ENCODE data around the gene STK38L.

STK38L gene

GRCh38 chr12:27324530-27324929 lies 80.4 kb downstream of the STK38L start:
- H2AFZ ChIP-seq = no peak overlapping the region
- H3K9ac ChIP-seq = no peak overlapping the region
- H3K4me3 ChIP-seq (ENCODE audit: low read depth, low read length) = no peak overlapping the region
- H3K36me3 ChIP-seq (ENCODE audit: control insufficient read depth, insufficient read depth, low read length) = no peaks in the 10 kb centered on the region
- no peak overlapping the region for H3K4me2 ChIP-seq (ENCODE audit: low read length)
- H3K9me3 ChIP-seq (ENCODE audit: control insufficient read depth, low read length) = no peaks in the 10 kb centered on the region
- H3K79me2 ChIP-seq = no peaks in the 10 kb centered on the region
- H3K27ac ChIP-seq = no peak overlapping the region
- TF ChIP-seq, protein P1, sequence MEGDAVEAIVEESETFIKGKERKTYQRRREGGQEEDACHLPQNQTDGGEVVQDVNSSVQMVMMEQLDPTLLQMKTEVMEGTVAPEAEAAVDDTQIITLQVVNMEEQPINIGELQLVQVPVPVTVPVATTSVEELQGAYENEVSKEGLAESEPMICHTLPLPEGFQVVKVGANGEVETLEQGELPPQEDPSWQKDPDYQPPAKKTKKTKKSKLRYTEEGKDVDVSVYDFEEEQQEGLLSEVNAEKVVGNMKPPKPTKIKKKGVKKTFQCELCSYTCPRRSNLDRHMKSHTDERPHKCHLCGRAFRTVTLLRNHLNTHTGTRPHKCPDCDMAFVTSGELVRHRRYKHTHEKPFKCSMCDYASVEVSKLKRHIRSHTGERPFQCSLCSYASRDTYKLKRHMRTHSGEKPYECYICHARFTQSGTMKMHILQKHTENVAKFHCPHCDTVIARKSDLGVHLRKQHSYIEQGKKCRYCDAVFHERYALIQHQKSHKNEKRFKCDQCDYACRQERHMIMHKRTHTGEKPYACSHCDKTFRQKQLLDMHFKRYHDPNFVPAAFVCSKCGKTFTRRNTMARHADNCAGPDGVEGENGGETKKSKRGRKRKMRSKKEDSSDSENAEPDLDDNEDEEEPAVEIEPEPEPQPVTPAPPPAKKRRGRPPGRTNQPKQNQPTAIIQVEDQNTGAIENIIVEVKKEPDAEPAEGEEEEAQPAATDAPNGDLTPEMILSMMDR (IDR thresholded peaks at IDR 0.05) = no peak
- no peaks in the 10 kb centered on the region for H3K4me1 ChIP-seq
- no peaks in the 10 kb centered on the region for H3K27me3 ChIP-seq (ENCODE audit: control insufficient read depth, insufficient read depth, low read length)

DNA sequence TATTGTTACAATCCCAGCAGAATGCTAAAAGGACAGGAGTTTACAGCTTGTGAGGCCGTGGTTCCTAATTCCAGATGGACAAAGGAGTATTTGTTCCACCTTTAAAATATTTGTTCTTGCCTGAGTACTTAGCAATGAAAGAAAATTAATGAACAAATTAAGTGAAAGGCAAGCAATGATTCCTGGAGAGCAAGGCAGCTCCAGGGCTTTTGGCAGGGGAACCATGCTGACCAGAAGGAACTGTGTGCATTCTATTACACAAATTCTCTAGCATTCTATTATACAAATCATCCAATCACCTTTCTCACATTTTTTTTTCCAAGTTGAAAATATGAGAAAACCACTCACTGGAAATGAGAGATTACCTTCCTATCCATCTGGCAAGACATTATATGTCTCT lies 86.8 kb downstream of the STK38L start:
- TF ChIP-seq, protein P1 (IDR thresholded peaks at IDR 0.05) = no peak
- Histone ChIP-seq H3K4me1 (no peaks in the 10 kb centered on the region), H3K9ac (no peak overlapping the region), H3K9me3 (ENCODE audit: control insufficient read depth, low read length) (no peaks in the 10 kb centered on the region), H3K27me3 (ENCODE audit: control insufficient read depth, insufficient read depth, low read length) (no peaks in the 10 kb centered on the region), H3K36me3 (ENCODE audit: control insufficient read depth, insufficient read depth, low read length) (no peaks in the 10 kb centered on the region), H3K27ac (no peak overlapping the region), H3K4me3 (ENCODE audit: low read depth, low read length) (no peak overlapping the region), H2AFZ (no peak overlapping the region), H3K4me2 (ENCODE audit: low read length) (no peak overlapping the region), H3K79me2 (no peaks in the 10 kb centered on the region)

DNA sequence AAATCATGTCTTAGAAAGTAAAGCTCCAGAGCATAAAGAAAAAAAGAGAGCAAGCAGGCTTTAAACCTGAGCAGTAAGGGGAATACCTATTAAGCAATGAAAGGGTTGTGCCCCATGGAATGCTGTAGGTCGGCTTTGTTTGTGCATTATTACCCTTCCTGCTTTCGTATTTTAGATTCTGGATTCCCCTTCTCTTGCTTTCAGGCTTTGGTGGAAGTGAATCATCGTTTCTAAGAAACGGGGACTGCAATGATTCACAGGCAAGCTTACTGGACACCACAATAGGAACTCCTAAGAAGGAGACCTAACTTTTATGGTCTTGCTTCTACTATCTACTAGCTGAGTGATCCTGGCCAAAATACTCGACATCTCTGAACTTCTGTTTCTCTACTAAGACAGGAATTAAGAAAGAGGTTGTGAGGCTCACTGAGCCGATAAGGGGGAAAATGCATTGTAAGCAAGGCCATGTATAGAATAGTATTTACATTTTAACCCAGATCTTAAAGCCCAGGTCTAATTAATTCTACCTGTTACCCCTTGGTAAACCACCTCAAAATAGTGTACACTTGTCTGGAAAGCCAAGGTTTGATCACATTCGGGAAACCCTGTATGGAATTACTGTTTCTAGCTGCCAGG lies 87.3 kb downstream of the STK38L start:
- no peak overlapping the region for H3K4me3 ChIP-seq (ENCODE audit: low read depth, low read length)
- TF ChIP-seq, protein P1 (IDR thresholded peaks at IDR 0.05) = no peak
- no peaks in the 10 kb centered on the region for H3K9me3 ChIP-seq (ENCODE audit: control insufficient read depth, low read length)
- no peaks in the 10 kb centered on the region for H3K79me2 ChIP-seq
- no peaks in the 10 kb centered on the region for H3K27me3 ChIP-seq (ENCODE audit: control insufficient read depth, insufficient read depth, low read length)
- H3K4me1 ChIP-seq = no peaks in the 10 kb centered on the region
- no peak overlapping the region for H3K27ac ChIP-seq
- H3K36me3 ChIP-seq (ENCODE audit: control insufficient read depth, insufficient read depth, low read length) = no peaks in the 10 kb centered on the region
- no peak overlapping the region for H3K4me2 ChIP-seq (ENCODE audit: low read length)
- no peak overlapping the region for H3K9ac ChIP-seq
- H2AFZ ChIP-seq = peak overlapping the region; percentile 89

DNA sequence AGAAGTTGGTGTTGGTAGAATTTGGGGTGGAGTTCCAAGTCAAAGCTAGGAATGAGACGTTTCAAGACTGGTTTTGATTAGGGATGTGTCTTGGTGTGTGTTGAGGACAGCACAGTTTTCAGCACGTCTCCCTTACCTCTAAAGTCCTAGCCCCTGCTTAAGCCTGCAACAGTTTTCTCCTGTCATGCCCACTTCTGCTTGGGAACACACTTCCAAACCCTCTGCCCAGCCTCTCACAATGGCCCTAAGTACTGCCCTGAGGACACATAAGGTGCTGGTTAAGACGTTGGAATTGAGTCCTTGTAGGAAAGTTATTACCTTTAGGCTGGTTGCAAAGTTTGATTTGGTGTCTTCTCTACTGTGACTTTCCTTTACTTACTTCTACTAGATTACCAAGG lies 87.8 kb downstream of the STK38L start:
- H3K4me2 ChIP-seq (ENCODE audit: low read length) = no peak overlapping the region
- no peak overlapping the region for H3K4me3 ChIP-seq (ENCODE audit: low read depth, low read length)
- no peaks in the 10 kb centered on the region for H3K79me2 ChIP-seq
- no peak overlapping the region for H3K27ac ChIP-seq
- H3K36me3 ChIP-seq (ENCODE audit: control insufficient read depth, insufficient read depth, low read length) = no peaks in the 10 kb centered on the region
- TF ChIP-seq, protein P1 (IDR thresholded peaks at IDR 0.05) = no peak
- peak overlapping the region; percentile 89 for H2AFZ ChIP-seq
- H3K27me3 ChIP-seq (ENCODE audit: control insufficient read depth, insufficient read depth, low read length) = no peaks in the 10 kb centered on the region
- H3K9ac ChIP-seq = no peak overlapping the region
- no peaks in the 10 kb centered on the region for H3K4me1 ChIP-seq
- H3K9me3 ChIP-seq (ENCODE audit: control insufficient read depth, low read length) = no peaks in the 10 kb centered on the region

GRCh38 chr12:27332407-27332713 lies 88.3 kb downstream of the STK38L start:
- TF ChIP-seq, protein P1 (IDR thresholded peaks at IDR 0.05) = no peak

More at GRCh38 chr12:27332407-27332713, 88.3 kb downstream of the STK38L start:
- Histone ChIP-seq H2AFZ (peak overlapping the region; percentile 89), H3K4me3 (ENCODE audit: low read depth, low read length) (peak overlapping the region; percentile 8), H3K4me2 (ENCODE audit: low read length) (peak overlapping the region; percentile 54), H3K9ac (no peak overlapping the region), H3K4me1 (no peaks in the 10 kb centered on the region), H3K9me3 (ENCODE audit: control insufficient read depth, low read length) (no peaks in the 10 kb centered on the region), H3K27me3 (ENCODE audit: control insufficient read depth, insufficient read depth, low read length) (no peaks in the 10 kb centered on the region), H3K27ac (no peak overlapping the region), H3K79me2 (no peaks in the 10 kb centered on the region), H3K36me3 (ENCODE audit: control insufficient read depth, insufficient read depth, low read length) (no peaks in the 10 kb centered on the region)
